Fibroblast of skin of left quadriceps (primary cell): Measurements from ENCODE around the gene PLA2G4B.

Experiments used
- DNase-seq, 2 experiments: peaks; one replicate each; pipeline ENCODE4 v3.0.0-alpha.2; 2013; ENCODE audit warnings: low read depth in 2 of 2

Gene PLA2G4B

GRCh38 chr15:41838400-41838897 lies at the start of gene PLA2G4B:
PLA2G4B (plus strand) TSS chr15:41838847; CDS start chr15:41838914, 67 bp downstream.
- DNase-seq = no peak

GRCh38 chr15:41789236-41789635 lies 49.4 kb upstream of the PLA2G4B start:
- DNase-seq = no peak

- DNase-seq = no peak
These were observed 49.0 kb upstream of the PLA2G4B start for GRCh38 chr15:41789662-41790061.

- no peak for DNase-seq
These were observed 48.5 kb upstream of the PLA2G4B start for GRCh38 chr15:41790169-41790568.

- DNase-seq = no peak
These were observed 47.7 kb upstream of the PLA2G4B start for GRCh38 chr15:41790756-41791546.

- no peak for DNase-seq
These were observed 47.1 kb upstream of the PLA2G4B start for GRCh38 chr15:41791547-41791937.

- no peak for DNase-seq
These were observed 46.5 kb upstream of the PLA2G4B start for GRCh38 chr15:41792000-41792637.

GRCh38 chr15:41794081-41794480 lies 44.6 kb upstream of the PLA2G4B start:
- no peak for DNase-seq

GRCh38 chr15:41795996-41796856 lies 42.4 kb upstream of the PLA2G4B start:
- peak; percentile 90 to 91 for DNase-seq

- no peak for DNase-seq
These were observed 41.3 kb upstream of the PLA2G4B start for GRCh38 chr15:41797201-41797944.

GRCh38 chr15:41798607-41799487 lies 39.8 kb upstream of the PLA2G4B start:
- no peak for DNase-seq

GRCh38 chr15:41799488-41799805 lies 39.2 kb upstream of the PLA2G4B start:
- DNase-seq = no peak

GRCh38 chr15:41801185-41801584 lies 37.5 kb upstream of the PLA2G4B start:
- DNase-seq = no peak

- no peak for DNase-seq
These were observed 36.7 kb upstream of the PLA2G4B start for GRCh38 chr15:41801850-41802455.

- DNase-seq = no peak
These were observed 34.3 kb upstream of the PLA2G4B start for GRCh38 chr15:41804361-41804760.

GRCh38 chr15:41804916-41805666 lies 33.6 kb upstream of the PLA2G4B start:
- no peak for DNase-seq

GRCh38 chr15:41805711-41806110 lies 32.9 kb upstream of the PLA2G4B start:
- DNase-seq = no peak

- no peak for DNase-seq
These were observed 32.1 kb upstream of the PLA2G4B start for GRCh38 chr15:41806291-41807181.
